ENCODE data around the gene UCK1.

UCK1 gene

DNA sequence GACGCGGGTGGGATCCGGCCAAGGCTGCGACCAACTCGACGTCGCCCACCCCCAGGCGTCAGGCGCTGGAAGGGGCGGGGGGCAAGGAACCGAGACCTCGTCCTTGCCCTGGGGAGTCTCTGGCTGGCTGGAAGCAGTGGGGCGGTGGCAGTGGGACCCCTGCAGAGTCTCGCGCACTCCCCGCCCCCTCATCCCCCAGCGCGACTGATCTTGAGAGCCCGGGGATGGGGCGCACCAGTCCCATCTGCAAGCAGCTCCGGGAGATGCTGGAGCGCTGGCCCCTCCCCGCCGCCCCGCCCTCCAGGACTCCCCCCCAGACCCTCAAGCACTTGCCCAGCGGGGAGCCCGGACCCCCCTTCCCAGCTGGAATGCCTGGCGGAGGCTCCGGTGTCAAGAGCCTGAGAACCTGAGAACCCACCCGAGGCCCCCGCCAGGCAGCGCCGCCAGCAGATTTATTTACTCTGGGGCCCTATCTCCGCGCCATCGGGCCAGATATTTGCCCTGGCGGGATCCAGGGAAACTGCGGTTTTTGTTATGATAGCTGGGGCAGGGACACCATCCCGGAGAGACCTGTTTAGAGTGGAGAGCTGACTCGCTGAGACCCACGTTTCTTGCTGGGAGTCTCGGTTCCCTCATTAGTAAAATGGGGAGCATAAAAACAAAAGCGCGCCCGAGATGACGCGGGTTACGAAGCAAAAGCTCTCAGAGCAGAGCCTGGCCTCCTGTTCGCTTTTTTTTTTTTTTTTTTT, 15.4 kb upstream of the UCK1 start:
- no peak overlapping the region for H3K9ac ChIP-seq (ENCODE audit: low read length)
- H3K36me3 ChIP-seq (ENCODE audit: control insufficient read depth, insufficient read depth, low read length): no peaks in the 10 kb centered on the region
- no peaks in the 10 kb centered on the region for H3K9me3 ChIP-seq (ENCODE audit: control insufficient read depth, low read length)
- peaks cover 11% of the 10 kb centered on the region for H3K4me1 ChIP-seq (ENCODE audit: control insufficient read depth, insufficient read depth, low read length)
- H3K4me3 ChIP-seq (ENCODE audit: low read length): no peak overlapping the region
- peaks cover 47% of the 10 kb centered on the region for H3K27me3 ChIP-seq (ENCODE audit: control insufficient read depth, insufficient read depth, low read length)

DNA sequence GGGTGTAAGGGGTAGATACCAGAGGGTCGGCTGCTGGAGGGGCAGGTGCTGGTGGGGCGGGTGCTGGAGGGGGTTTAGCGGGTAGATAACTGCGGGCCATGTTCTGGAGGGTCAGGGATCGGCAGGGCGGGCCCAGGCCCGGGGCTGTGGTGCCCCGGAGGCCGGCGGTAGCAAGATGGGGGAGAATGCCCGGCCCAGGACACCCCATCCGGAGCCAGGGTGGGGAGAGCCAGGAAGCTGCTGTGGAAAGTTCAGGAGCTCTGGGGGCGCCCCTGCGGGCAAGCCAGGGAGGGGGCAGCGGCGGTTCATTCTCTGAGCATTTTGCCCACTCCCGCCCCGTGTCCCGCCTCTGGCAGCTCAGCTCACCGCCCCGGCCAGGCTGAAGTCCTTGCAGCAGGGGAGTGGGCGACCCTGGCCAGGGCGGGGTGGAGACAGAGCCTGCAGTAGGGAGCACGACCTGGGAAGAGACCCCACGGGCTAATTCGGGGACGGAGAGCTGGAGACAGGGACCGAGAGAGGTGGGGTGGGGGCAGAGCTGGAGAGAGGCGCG, 14.8 kb upstream of the UCK1 start:
- peaks cover 11% of the 10 kb centered on the region for H3K4me1 ChIP-seq (ENCODE audit: control insufficient read depth, insufficient read depth, low read length)
- H3K9ac ChIP-seq (ENCODE audit: low read length): no peak overlapping the region
- H3K27me3 ChIP-seq (ENCODE audit: control insufficient read depth, insufficient read depth, low read length): peaks cover 47% of the 10 kb centered on the region
- no peak overlapping the region for H3K4me3 ChIP-seq (ENCODE audit: low read length)
- no peaks in the 10 kb centered on the region for H3K9me3 ChIP-seq (ENCODE audit: control insufficient read depth, low read length)
- no peaks in the 10 kb centered on the region for H3K36me3 ChIP-seq (ENCODE audit: control insufficient read depth, insufficient read depth, low read length)

DNA sequence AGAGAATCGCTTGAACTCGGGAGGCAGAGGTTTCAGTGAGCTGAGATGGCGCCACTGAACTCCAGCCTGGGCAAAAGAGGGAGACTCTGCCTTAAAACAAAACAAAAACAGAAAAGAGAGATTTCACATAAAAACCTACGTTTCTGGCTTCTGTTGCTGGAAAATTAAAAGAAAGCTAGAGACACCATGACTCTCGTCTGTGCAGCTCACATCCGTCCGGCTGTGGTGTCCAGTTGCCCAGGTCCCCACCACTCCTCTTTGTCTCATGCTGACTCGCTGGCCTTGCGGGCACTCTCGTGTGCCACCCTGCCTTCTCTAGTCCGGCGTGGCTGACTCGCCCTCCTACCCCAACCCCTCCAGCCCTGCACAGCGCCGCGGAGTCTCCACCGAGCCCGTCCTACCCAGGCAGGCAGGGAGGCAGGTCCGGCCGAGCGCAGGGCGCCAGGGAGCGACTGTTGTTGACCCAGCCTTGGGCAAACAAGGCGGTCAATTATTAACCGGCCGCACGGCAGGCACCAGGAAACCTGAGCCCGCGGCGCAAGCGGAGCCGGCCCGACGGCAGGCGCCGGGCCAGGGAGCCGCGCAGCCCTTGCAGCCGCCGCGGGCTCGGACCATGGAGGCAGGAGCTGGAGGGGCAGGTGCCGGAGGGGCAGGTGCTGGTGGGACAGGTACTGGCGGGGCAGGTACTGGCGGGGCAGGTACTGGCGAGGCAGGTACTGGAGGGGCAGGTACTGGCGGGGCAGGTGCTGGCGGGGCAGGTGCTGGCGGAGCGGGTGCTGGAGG, 14.1 kb upstream of the UCK1 start, which contains the start of gene PRRT1B:
TSS of gene PRRT1B (plus strand) at position 521 of the 783 bp plus-strand sequence. CDS start at position 614, 93 bp downstream.
- Histone ChIP-seq H3K9me3 (ENCODE audit: control insufficient read depth, low read length) (no peaks in the 10 kb centered on the region), H3K4me1 (ENCODE audit: control insufficient read depth, insufficient read depth, low read length) (peaks cover 11% of the 10 kb centered on the region), H3K4me3 (ENCODE audit: low read length) (no peak within 1 kb of the TSS), H3K27me3 (ENCODE audit: control insufficient read depth, insufficient read depth, low read length) (peaks cover 52% of the 10 kb centered on the region), H3K9ac (ENCODE audit: low read length) (no peak within 1 kb of the TSS), H3K36me3 (ENCODE audit: control insufficient read depth, insufficient read depth, low read length) (no peaks in the 10 kb centered on the region)

DNA sequence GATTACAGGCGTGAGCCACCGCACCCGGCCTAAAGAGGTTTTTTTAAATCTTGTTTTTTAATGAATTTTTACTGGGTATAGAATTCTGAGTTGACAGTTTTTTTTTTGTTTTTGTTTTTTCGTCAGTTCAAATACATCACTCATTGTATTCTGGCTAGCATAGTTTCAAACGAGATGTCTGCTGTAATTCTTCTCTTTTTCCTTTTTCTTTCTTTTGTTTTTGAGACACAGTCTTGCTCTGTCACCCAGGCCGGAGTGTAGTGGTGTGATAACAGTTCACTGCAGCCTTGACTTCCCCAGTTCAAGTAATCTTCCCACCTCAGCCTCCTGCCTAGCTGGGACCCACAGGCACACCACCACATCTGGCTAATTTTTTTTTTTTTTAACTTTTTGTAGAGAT, 12.1 kb upstream of the UCK1 start:
- Histone ChIP-seq H3K4me1 (ENCODE audit: control insufficient read depth, insufficient read depth, low read length) (peaks cover 11% of the 10 kb centered on the region), H3K9me3 (ENCODE audit: control insufficient read depth, low read length) (no peaks in the 10 kb centered on the region), H3K36me3 (ENCODE audit: control insufficient read depth, insufficient read depth, low read length) (no peaks in the 10 kb centered on the region), H3K4me3 (ENCODE audit: low read length) (no peak overlapping the region), H3K9ac (ENCODE audit: low read length) (no peak overlapping the region), H3K27me3 (ENCODE audit: control insufficient read depth, insufficient read depth, low read length) (peaks cover 42% of the 10 kb centered on the region)

DNA sequence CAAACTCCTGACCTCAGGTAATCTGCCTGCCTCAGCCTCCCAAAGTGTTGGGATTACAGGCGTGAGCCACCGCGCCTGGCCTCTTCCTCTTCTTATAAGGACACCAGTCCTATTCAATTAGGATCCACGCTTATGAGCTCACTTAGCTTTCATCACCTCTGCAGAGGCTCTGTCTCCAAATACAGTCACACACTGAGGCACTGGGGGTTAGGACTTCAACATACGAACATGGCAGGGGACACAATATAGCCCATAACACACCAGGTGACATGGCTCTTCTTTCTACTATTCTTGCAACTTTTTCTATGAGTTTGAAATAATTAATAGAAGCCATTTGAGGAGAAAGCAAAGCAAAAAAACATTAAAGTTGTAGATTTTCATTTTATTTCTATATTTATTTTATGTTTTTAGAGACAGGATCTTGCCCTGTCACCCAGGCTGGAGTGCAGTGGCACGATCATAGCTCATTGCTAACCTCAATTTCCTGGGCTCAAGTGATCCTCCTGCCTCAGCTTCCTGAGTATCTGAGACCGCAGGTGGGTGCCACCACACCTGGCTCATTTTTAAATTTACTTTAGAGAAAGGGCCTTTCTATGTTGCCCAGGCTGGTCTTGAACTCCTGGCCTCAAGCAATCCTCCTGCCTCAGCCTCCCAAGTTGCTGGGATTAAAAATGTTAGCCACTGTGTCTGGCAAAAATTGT, 8.3 kb upstream of the UCK1 start:
- Histone ChIP-seq H3K36me3 (ENCODE audit: control insufficient read depth, insufficient read depth, low read length) (no peaks in the 10 kb centered on the region), H3K4me3 (ENCODE audit: low read length) (no peak overlapping the region), H3K9me3 (ENCODE audit: control insufficient read depth, low read length) (no peaks in the 10 kb centered on the region), H3K4me1 (ENCODE audit: control insufficient read depth, insufficient read depth, low read length) (no peaks in the 10 kb centered on the region), H3K27me3 (ENCODE audit: control insufficient read depth, insufficient read depth, low read length) (peaks cover 17% of the 10 kb centered on the region), H3K9ac (ENCODE audit: low read length) (no peak overlapping the region)

DNA sequence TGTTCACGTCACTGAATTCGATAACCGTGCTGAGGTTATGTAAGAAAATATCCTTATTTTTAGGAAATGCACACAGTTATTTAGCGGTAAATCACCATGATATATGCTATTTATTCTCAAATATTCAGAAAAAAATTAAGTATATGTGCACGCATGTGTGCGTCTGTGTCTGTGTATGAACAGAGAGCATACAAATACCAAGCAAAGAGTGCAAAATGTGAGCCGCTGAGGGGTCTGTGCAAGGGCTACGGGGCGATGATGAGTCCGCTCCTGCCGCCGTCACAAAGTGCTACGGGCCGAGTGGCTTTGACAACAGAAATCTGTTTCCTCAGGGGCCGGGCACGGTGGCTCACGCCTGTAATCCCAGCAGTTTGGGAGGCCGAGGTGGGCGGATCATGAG, 6.9 kb upstream of the UCK1 start:
- peaks cover 14% of the 10 kb centered on the region for H3K27me3 ChIP-seq (ENCODE audit: control insufficient read depth, insufficient read depth, low read length)
- H3K36me3 ChIP-seq (ENCODE audit: control insufficient read depth, insufficient read depth, low read length): no peaks in the 10 kb centered on the region
- H3K9me3 ChIP-seq (ENCODE audit: control insufficient read depth, low read length): no peaks in the 10 kb centered on the region
- no peaks in the 10 kb centered on the region for H3K4me1 ChIP-seq (ENCODE audit: control insufficient read depth, insufficient read depth, low read length)
- H3K9ac ChIP-seq (ENCODE audit: low read length): no peak overlapping the region
- H3K4me3 ChIP-seq (ENCODE audit: low read length): no peak overlapping the region

DNA sequence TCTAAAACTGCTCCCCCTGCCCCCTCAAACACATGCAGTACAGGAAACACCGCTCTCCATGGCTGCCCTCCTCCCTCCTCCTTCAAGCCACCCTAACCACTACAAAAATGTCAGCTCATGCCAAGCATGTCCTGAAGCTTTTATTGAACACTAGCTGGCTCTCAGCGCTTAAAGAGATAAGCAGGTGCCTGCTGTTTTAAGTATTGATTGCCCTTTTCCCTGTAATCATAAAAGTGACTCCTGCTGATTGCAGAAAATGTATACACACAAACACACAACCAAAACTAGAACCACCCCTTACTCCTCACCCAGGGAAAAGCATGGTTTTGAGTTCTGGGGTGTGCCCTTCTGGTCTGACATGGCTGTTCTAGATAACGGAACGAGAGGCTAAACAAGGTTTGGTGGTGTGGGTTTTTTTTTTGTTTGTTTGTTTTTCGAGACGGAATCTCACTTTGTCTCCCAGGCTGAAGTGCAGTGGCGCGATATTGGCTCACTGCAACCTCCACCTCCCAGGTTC, 3.7 kb upstream of the UCK1 start:
- peaks cover 6% of the 10 kb centered on the region for H3K4me1 ChIP-seq (ENCODE audit: control insufficient read depth, insufficient read depth, low read length)
- peaks cover 6% of the 10 kb centered on the region for H3K27me3 ChIP-seq (ENCODE audit: control insufficient read depth, insufficient read depth, low read length)
- H3K4me3 ChIP-seq (ENCODE audit: low read length): no peak overlapping the region

DNA sequence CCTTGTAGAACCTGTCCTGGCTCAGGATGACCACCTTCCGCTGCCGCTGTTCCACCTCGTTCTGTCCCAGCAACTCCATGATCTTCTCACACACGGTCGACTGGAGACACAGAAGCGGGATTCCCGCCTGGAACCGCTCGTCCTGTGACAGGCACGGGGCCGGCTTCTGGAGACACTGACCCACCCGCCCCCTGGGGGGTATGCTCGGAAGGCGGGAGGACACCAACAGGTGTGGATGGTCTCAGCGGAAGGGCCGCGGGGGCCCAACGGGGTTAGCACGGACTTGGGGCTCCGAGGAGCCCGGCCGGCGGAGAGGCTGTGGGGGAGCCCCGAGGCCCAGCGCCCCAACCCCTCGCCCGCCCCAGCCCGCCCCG, 530 bp downstream of the UCK1 start:
- Histone ChIP-seq H3K36me3 (ENCODE audit: control insufficient read depth, insufficient read depth, low read length) (peaks cover 12% of the 10 kb centered on the region), H3K4me1 (ENCODE audit: control insufficient read depth, insufficient read depth, low read length) (peaks cover 11% of the 10 kb centered on the region)

More for the DNA sequence above, 3.7 kb upstream of the UCK1 start:
- H3K9me3 ChIP-seq (ENCODE audit: control insufficient read depth, low read length): no peaks in the 10 kb centered on the region
- H3K36me3 ChIP-seq (ENCODE audit: control insufficient read depth, insufficient read depth, low read length): no peaks in the 10 kb centered on the region
- no peak overlapping the region for H3K9ac ChIP-seq (ENCODE audit: low read length)

DNA sequence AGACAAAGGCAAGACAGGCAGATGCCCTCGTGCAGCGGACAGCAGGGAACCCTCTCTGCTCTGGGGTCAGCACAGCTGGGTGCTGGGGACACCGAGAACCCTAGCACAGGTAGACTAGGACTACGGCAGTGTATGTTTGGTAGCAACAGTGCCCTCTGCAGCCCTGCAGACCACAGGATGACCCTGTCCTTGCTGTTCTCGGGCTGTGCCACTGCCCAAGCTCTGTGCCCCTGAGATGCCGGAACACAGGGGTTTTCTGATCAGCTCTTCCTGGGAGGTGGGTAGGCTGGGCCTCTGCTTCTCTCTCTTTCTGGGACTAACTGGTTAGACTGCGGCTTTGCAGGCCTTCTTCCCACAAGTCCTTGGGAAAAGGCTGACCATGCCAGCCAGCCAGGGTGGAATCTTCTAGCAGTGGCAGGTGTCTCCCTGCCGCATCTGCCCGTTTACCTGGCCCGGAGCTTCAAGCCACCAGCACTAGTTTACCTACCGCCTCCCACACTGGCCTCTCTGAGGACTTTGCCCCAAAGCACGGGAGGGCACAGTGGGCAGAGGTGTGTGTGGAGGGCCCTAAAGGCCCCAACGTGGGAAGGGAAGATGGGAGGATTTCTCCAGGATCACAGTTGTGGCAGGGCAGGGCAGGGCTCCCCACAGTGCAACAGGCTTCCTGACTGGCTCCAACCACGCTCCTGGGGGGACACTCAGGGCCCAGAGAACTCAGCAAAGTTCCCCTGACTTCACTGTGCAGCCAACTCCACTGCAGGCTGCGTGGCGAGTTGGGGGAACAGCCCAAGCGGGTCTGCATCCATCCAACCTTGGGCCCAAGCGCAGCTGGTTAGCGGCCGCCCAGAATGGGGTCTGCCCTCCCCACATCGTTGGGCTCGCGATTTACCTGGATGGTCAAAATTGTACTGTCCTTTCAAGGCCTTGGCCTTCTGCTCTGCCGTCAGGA, 1.2 kb downstream of the UCK1 start:
- peaks cover 12% of the 10 kb centered on the region for H3K36me3 ChIP-seq (ENCODE audit: control insufficient read depth, insufficient read depth, low read length)
- peak overlapping the region; percentile 81 for H3K9ac ChIP-seq (ENCODE audit: low read length)
- no peaks in the 10 kb centered on the region for H3K27me3 ChIP-seq (ENCODE audit: control insufficient read depth, insufficient read depth, low read length)
- no peaks in the 10 kb centered on the region for H3K9me3 ChIP-seq (ENCODE audit: control insufficient read depth, low read length)
- H3K4me3 ChIP-seq (ENCODE audit: low read length): peak overlapping the region; percentile 67
- peaks cover 11% of the 10 kb centered on the region for H3K4me1 ChIP-seq (ENCODE audit: control insufficient read depth, insufficient read depth, low read length)

More for the DNA sequence above, 530 bp downstream of the UCK1 start:
- H3K9me3 ChIP-seq (ENCODE audit: control insufficient read depth, low read length): no peaks in the 10 kb centered on the region
- H3K4me3 ChIP-seq (ENCODE audit: low read length): peak overlapping the region; percentile 67
- peak overlapping the region; percentile 81 for H3K9ac ChIP-seq (ENCODE audit: low read length)
- no peaks in the 10 kb centered on the region for H3K27me3 ChIP-seq (ENCODE audit: control insufficient read depth, insufficient read depth, low read length)

DNA sequence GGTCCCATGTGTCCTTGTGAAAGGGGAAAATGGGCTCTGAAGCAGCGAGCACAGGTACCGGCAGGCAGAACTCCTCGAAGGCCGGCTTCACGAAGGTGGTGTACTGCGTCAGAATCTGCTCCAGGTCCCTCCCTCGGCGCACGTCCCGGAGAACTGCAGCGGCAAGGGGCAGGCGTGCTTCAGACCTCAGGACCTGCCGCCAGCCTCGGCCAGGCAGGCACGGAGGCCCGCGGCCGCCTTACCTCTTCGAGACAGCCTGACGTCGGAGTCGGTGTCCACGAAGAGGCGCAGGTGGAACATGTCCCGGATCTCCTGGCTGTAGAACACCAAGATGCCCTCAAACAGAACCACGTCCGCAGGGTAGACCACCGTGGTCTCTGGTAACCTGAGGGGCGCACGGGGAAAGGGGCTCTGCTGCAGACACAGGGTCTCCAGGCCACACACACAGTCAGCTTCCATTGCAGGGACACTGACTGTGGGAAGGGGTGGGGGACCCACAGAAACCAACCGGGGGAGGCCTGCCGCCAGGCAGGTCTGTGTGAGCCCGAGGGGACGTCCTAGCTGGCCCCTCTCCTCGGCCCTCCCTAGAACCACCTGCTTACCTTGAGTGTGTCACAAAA, 2.1 kb downstream of the UCK1 start:
- Histone ChIP-seq H3K9me3 (ENCODE audit: control insufficient read depth, low read length) (no peaks in the 10 kb centered on the region), H3K4me3 (ENCODE audit: low read length) (no peak overlapping the region), H3K9ac (ENCODE audit: low read length) (no peak overlapping the region), H3K36me3 (ENCODE audit: control insufficient read depth, insufficient read depth, low read length) (peaks cover 12% of the 10 kb centered on the region), H3K4me1 (ENCODE audit: control insufficient read depth, insufficient read depth, low read length) (peaks cover 11% of the 10 kb centered on the region), H3K27me3 (ENCODE audit: control insufficient read depth, insufficient read depth, low read length) (no peaks in the 10 kb centered on the region)
